ENCODE data around the gene TBL1XR1.

DNA sequence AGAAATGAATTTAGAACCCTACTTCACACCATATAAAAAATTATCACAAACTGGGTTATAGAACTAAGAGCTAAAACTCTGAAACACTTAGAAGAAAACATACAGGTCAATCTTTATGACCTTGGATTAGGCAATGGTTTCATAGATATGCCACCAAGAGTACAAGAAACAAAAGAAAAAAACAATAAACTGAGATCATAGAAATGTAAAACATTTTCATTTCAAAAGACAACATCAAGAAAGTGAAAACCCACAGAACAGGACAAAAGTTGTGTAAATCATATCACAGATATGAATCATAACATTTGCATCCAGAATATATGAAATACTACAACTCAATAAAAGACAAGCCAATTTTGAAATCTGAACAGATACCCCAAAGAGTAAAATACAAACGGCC lies 72.4 kb downstream of the TBL1XR1 start:
- TF ChIP-seq CTCF (conservative IDR thresholded peaks at IDR 0.05; ENCODE audit: low read depth, low read length) (no peak), EZH2 (IDR thresholded peaks at IDR 0.05; ENCODE audit: borderline replicate concordance, low read depth, low read length, poor library complexity, severe bottlenecking) (no peak)
